Esophagus (tissue), 2 donors: ENCODE data around the gene KCNK13. TPM values are rescaled to one million over a fixed set of nuclear protein-coding genes. Genes with fewer than 3 reads are reported as not detected.
"Not testable (repeated sequence)": the region's sequence is repeated elsewhere in the genome, so short reads cannot be mapped to it uniquely, and the experiment has no call there.

ENCODE experiments used
- H3K27ac ChIP-seq, 2 donors: one replicate each; pipeline ENCODE4 v1.5.1; 2013; ENCODE audit warnings: low read depth in 2 of 2, mild to moderate bottlenecking in 2 of 2, inconsistent platforms in 1 of 2, low read length in 1 of 2, moderate library complexity in 1 of 2
- H3K27me3 ChIP-seq, 2 donors: one replicate each; pipeline ENCODE4 v1.6.1; 2013; ENCODE audit warnings: low read length in 2 of 2, control low read depth in 1 of 2, mild to moderate bottlenecking in 1 of 2; ENCODE audit not compliant: insufficient read depth in 2 of 2, control insufficient read depth in 1 of 2
- H3K36me3 ChIP-seq, 2 donors: one replicate each; pipeline ENCODE4 v1.6.1; 2013; ENCODE audit warnings: low read length in 1 of 2; ENCODE audit not compliant: control insufficient read depth in 2 of 2, insufficient read depth in 2 of 2
- H3K4me1 ChIP-seq, 2 donors: one replicate each; pipeline ENCODE4 v1.6.1; 2013; ENCODE audit warnings: low read length in 1 of 2; ENCODE audit not compliant: control insufficient read depth in 2 of 2, insufficient read depth in 2 of 2
- H3K4me3 ChIP-seq, 2 donors: one replicate each; pipeline ENCODE4 v1.5.1; 2013; ENCODE audit warnings: low read length in 2 of 2, mild to moderate bottlenecking in 2 of 2, low read depth in 1 of 2, moderate library complexity in 1 of 2
- H3K9me3 ChIP-seq, 2 donors: one replicate each; pipeline ENCODE4 v1.6.1; 2013; ENCODE audit warnings: mild to moderate bottlenecking in 2 of 2, low read depth in 1 of 2, low read length in 1 of 2, moderate library complexity in 1 of 2; ENCODE audit not compliant: control insufficient read depth in 2 of 2, insufficient read depth in 1 of 2
- WGBS, 2 donors: extraction: QIAGEN DNeasy Blood & Tissue Kit; methylation state at CpG; one replicate each; pipeline ENCODE4 v1.1.7; 2013; 5-methylcytosine and 5-hydroxymethylcytosine counted together
- polyA plus RNA-seq, 2 donors: library from polyadenylated mRNA; stranded (reverse); fragments of 200-250 nt; gene quantifications; one replicate each; pipeline ENCODE4 v1.2.3, GENCODE V29; 2013
- donor health status: healthy with polysubstance abuse.
- donor health status: Bipolar disorder and iron deficiency.

KCNK13 gene
- under 1 TPM; 0.06 to 0.07 TPM for polyA plus RNA-seq

DNA sequence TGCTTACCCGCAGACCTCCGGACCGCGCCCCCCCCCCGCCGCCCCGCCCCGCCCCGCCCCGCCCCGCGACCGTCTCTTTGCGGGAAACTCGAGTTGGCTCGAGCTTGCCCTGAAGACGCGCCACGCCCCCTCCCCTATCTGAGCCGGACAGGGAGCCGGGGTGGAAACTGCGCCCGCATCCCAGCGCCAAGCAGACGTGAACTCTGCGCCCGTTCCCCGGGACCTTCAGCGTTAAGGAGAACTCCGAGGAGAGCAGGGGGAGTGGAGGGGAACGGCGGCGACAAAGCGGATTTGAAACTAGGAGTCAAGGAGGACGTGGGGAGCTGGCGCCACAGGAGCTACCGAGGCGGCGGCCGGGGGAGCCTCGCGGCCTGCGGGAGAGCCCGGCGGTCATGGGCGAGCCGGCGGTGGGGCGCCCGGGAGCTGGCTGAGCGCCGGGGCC, at the start of gene KCNK13:
Gene KCNK13, plus strand, starts transcription at position 310 of the 442 bp plus-strand sequence. CDS start 212 bp downstream, outside the sequence.
- H3K4me3 ChIP-seq = peak within 1 kb of the TSS; percentile 35 to 46
- no peak within 1 kb of the TSS for H3K27ac ChIP-seq
- 0% methylated on average over 37 to 52 of the region's 52 CpGs for WGBS, 2 donors
- H3K36me3 ChIP-seq = no peaks in the 10 kb centered on the region
- no peaks in the 10 kb centered on the region for H3K9me3 ChIP-seq
- H3K27me3 ChIP-seq = peaks cover 4 to 18% of the 10 kb centered on the region in 2 donors
- H3K4me1 ChIP-seq = peaks cover 12 to 15% of the 10 kb centered on the region in 2 donors

DNA sequence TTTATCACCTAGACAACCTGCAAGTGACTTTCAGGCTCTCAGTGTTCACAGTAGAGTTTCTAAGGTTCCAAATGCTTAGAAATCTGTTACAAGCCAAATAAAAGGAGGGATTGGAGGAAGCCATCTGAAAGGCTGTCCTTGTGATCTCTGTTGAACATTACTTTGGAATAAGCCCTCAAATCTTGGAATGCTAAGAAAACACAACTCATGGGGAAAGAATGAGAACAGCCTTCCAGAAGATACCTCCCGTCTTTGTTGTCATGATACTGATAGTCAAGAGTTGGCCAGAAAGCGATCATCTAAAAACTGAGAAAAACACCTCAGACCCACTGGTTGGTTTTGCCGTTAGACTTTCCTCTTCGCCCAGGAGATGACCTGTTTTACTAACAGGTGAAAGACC, 44.4 kb upstream of the KCNK13 start:
- Histone ChIP-seq H3K9me3 (no peaks in the 10 kb centered on the region), H3K27ac (no peak overlapping the region), H3K4me3 (no peak overlapping the region), H3K27me3 (no peaks in the 10 kb centered on the region), H3K4me1 (no peaks in the 10 kb centered on the region), H3K36me3 (peaks cover 11 to 15% of the 10 kb centered on the region in 2 donors)
- WGBS, 2 donors = 95 to 96% methylated on average over 4 of the region's 4 CpGs

DNA sequence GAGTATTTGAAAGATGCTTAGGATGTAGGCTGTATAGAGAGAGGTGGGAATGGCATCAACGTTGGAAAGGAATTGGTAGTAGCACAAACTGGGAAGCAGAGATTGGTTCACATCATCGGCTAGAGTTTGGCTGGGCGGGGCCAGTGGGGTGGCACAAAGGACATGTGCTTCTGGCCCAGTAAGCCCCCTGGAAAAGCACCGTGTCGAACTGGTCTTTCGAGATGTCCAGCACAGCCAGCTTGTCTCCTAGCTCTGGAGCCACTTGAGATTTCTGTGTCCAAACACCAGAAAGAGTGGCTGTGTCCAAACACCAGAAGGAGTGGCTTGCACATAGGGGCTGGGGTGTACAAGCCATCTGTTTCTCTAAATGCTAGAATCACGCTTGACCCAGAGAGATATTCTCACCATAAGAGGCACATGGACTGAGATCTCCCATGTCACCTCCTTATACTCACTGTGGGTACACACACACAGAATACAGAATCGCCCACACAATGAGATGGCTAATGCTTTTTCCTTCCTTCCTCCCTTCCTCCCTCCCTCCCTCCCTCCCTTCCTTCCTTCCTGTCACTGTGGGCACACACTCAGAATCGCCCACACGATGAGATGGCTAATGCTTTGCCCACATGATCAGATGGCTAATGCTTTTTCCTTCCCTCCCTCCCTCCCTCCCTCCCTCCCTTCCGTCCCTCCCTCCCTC, 41.8 kb upstream of the KCNK13 start:
- Histone ChIP-seq H3K4me3 (no peak overlapping the region), H3K27ac (no peak overlapping the region), H3K9me3 (no peaks in the 10 kb centered on the region), H3K27me3 (no peaks in the 10 kb centered on the region), H3K4me1 (peaks cover 0 to 2% of the 10 kb centered on the region in 2 donors), H3K36me3 (peaks cover 12 to 22% of the 10 kb centered on the region in 2 donors)
- WGBS, 2 donors = 84 to 92% methylated on average over 10 to 11 of the region's 11 CpGs

DNA sequence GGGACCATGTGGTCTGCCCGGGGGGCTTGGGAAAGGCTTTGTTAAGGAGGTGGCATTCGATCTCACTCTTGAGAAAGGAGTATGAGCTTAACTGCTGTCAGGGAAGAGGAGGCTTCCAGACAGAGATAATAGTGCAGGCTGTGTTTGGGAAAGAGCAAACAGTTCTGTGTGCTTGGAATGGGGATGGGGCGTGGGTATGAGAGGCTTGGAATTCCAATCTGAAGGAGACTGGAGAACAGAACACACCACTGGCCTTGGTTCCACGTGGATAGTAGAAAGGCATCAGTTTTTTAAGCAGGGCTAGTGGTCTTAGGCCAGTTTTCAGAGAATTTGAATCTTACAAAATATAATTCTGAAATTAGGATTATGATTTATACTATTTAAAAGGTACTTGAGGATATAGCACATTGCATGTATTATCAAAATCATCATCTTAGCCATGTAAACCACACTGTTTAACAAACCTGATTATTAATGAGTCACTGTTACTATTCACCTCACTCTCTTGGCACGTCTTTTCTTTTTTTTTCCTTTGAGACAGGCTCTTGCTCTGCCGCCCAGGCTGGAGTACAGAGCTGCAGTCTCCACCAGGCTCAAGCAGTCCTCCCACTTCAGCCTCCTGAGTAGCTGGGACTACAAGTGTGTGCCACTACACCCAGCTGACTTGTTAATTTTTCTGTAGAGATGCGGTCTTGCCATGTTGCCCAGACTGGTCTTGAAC, 38.5 kb upstream of the KCNK13 start:
- H3K4me3 ChIP-seq = no peak overlapping the region
- H3K4me1 ChIP-seq = peaks cover 0 to 2% of the 10 kb centered on the region in 2 donors
- 76 to 82% methylated on average over 7 of the region's 7 CpGs for WGBS, 2 donors
- peaks cover 9 to 26% of the 10 kb centered on the region in 2 donors for H3K36me3 ChIP-seq
- no peak overlapping the region for H3K27ac ChIP-seq
- no peaks in the 10 kb centered on the region for H3K9me3 ChIP-seq
- H3K27me3 ChIP-seq = no peaks in the 10 kb centered on the region

DNA sequence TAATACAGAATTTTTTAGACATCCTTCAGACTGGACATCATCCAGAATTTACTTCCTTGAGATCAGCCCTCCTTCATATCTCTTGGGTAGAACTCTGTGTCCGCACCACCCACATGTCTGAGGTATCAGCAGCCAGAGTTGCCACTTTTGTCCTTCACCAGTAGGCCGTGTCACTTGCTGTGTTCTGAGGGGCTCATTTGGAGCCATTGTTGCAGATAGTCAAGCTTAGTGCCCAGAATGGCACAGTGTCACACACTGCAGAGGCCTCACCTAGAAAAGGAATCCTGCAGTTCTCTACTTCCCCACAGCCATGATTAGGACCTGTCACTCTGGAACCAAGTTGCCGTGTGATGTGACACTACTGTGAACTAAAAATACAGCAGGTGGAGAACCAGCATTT, 36.9 kb upstream of the KCNK13 start:
- 93 to 96% methylated on average over 3 of the region's 3 CpGs for WGBS, 2 donors
- H3K36me3 ChIP-seq = peaks cover 9 to 22% of the 10 kb centered on the region in 2 donors
- H3K27me3 ChIP-seq = no peaks in the 10 kb centered on the region
- H3K4me1 ChIP-seq = peaks cover 0 to 2% of the 10 kb centered on the region in 2 donors
- no peak overlapping the region for H3K4me3 ChIP-seq
- no peaks in the 10 kb centered on the region for H3K9me3 ChIP-seq
- H3K27ac ChIP-seq = no peak overlapping the region

DNA sequence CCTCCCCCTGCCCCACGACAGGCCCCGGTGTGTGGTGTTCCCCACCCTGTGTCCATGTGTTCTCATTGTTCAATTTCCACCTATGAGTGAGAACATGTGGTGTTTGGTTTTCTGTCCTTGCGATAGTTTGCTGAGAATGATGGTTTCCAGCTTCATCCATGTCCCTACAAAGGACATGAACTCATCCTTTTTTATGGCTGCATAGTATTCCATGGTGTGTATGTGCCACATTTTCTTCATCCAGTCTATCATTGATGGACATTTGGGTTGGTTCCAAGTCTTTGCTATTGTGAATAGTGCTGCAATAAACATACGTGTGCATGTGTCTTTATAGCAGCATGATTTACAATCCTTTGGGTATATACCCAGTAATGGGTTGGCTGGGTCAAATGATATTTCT, 35.2 kb upstream of the KCNK13 start:
- not testable (repeated sequence) for H3K9me3 ChIP-seq
- 94% methylated on average over 3 to 4 of the region's 4 CpGs for whole genome bisulfite sequencing, 2 donors
- H3K36me3 ChIP-seq = peaks cover 9 to 20% of the 10 kb centered on the region in 2 donors

DNA sequence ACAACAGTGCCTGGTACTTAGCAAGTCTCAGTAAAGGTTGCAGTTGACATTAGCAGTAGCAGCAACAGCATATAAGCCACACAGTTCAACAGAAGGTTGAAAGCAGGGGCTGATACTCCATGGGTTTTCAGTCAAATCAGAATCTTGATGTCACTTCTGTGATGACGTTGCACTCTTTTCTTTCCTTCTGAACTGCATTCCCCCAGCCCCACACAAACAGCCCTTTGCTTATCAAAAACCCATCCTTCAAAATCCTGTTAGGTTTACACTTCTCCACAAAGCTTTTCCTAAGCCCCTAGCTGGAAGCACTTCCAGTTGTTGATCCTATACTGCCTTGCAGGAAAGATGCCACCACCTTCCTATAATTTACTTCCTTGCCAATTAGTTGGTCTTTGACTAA, 34.0 kb upstream of the KCNK13 start:
- H3K27me3 ChIP-seq = no peaks in the 10 kb centered on the region
- peaks cover 0 to 2% of the 10 kb centered on the region in 2 donors for H3K9me3 ChIP-seq
- no peak overlapping the region for H3K27ac ChIP-seq
- peaks cover 0 to 2% of the 10 kb centered on the region in 2 donors for H3K4me1 ChIP-seq
- H3K36me3 ChIP-seq = peaks cover 7 to 17% of the 10 kb centered on the region in 2 donors
- H3K4me3 ChIP-seq = no peak overlapping the region
- WGBS, 2 donors = 63 to 86% methylated on average over 1 of the region's 1 CpG

More for the DNA sequence above, 35.2 kb upstream of the KCNK13 start:
- H3K27ac ChIP-seq, H3K27me3 ChIP-seq, H3K4me3 ChIP-seq, H3K4me1 ChIP-seq: not testable (repeated sequence)

DNA sequence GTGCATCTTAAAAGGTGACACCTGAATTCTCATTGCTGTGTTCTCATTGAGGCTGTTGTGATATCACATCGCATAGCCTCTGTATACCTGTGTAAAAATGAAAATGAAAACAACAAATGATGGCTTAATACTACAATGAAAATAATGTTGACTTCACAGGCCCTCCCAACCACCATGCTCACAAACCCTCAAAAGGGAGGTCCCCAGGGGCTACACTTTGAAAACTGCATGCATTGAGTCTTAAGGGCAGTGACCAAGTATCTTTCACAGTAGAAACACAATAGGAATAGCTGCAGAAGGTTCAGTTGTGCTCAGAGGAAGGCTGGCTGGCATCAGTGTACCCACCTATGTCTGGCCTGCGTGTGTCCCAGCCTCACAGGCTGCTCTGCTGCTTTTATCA, 27.6 kb upstream of the KCNK13 start:
- peaks cover 3 to 8% of the 10 kb centered on the region in 2 donors for H3K36me3 ChIP-seq

DNA sequence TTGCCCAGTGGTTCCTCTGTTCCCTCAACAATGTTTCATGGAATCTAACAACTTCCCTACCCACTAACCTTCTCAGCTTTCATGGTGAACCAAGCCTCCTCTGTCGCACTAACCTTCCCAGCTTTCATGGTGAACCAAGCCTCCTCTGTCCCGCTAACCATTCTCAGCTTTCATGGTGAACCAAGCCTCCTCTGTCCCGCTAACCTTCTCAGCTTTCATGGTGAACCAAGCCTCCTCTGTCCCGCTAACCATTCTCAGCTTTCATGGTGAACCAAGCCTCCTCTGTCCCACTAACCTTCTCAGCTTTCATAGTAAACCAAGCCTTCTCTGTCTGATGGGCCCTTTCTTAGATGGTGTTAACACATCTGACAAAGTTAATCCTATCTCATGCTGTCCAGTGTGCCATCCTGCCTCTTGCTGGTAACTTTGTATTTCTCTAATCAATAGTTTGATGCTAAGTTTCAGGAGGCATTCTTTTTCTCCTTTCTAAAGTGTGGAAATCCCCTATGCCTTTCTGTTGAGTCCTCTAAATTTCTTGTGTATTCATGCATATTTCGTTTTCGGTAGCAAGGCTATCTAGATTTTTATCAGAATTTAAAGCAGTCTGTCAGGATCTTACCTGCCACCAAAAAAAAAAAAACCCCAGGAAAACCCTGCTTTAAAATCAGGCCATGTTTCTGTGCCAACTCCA, 26.8 kb upstream of the KCNK13 start:
- 92 to 94% methylated on average over 6 of the region's 6 CpGs for WGBS, 2 donors
- Histone ChIP-seq H3K4me1 (no peaks in the 10 kb centered on the region), H3K27ac (no peak overlapping the region), H3K4me3 (no peak overlapping the region), H3K27me3 (no peaks in the 10 kb centered on the region), H3K9me3 (peaks cover 0 to 1% of the 10 kb centered on the region in 2 donors), H3K36me3 (peaks cover 3 to 8% of the 10 kb centered on the region in 2 donors)

More for the DNA sequence above, 27.6 kb upstream of the KCNK13 start:
- Histone ChIP-seq H3K9me3 (peaks cover 0 to 2% of the 10 kb centered on the region in 2 donors), H3K27ac (no peak overlapping the region), H3K4me1 (no peaks in the 10 kb centered on the region), H3K27me3 (no peaks in the 10 kb centered on the region), H3K4me3 (no peak overlapping the region)
- 97 to 98% methylated on average over 2 of the region's 2 CpGs for WGBS, 2 donors
